HG03575 (cell line): ENCODE measurements around the gene ZDHHC8.

ENCODE experiments used
- ATAC-seq: cut with Tn5 transposase; IDR thresholded peaks from one replicate; pipeline ENCODE4 v1.9.1; 2021; ENCODE audit not compliant: unreplicated experiment, insufficient number of reproducible peaks, low FRiP score; ENCODE audit errors: extremely low read depth

Gene ZDHHC8

GRCh38 chr22:20196094-20196842 is 64.7 kb downstream of the ZDHHC8 start:
- no peak for ATAC-seq
